HG03280 (cell line): ENCODE results near the gene DHRSX.
"Not testable (repeated sequence)": the region's sequence is repeated elsewhere in the genome, so short reads cannot be mapped to it uniquely, and the experiment has no call there.

Source experiments
- ATAC-seq: cut with Tn5 transposase; IDR thresholded peaks from one replicate; pipeline ENCODE4 v1.9.1; 2021; ENCODE audit warnings: mild to moderate bottlenecking, moderate library complexity; ENCODE audit not compliant: unreplicated experiment

The DHRSX gene

DNA sequence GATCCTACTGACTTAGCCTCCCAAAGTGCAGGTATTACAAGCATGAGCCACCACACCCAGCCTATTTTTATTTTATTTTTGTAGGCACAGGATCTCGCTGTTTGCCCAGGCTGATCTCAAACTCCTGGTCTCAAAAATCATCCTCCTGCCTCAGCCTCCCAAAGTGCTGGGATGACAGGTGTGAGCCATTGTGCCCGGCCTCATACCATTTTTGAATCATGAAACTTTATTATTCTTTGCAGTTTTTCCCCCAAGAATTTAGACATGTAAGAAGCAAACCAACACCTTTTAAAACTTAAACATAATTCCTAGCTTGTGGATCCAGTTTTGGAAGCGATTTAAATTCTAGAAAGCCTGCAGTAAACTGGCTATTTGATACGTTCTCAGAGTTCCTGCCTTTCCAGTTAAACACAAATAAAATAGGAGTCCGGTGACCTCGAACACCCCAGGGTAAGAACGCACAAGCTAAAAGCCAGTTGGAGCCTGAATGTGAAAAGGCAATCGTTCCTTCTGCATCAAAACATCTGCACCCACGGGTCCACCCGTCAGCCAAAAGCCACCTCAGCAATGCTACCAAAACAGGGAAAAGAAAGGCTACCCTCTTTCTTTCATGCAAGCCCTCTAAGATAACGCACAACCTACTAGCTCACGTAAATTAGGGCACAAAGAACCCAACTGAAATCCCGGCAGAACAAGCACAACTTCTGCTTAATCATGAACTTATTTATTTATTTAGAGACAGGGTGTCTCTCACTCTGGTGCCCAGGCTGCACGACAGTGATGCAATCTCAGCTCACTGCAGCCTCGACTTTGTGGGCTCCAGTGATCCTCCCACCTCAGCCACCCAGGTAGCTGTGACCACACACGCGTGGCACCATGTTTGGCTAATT is 39.7 kb downstream of the DHRSX start:
- ATAC-seq: not testable (repeated sequence)

DNA sequence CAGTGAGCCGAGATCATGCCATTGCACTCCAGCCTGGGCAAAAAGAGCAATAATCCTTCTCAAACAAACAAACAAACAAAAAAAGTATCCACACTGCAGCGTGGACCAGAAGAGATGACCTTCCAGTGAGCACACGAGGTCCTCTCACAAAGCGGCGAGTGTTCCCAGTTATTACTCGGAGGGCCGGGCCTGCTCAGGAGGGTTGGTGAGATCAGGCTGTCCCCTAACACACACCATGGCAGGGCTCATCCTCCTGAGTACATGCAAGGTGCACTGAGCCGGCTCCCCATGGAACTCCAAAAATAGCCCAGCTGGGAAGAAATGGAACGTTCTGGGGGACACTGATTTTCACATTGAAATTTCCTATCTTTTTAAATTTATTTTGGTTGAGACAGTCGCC is 40.7 kb downstream of the DHRSX start:
- not testable (repeated sequence) for ATAC-seq

DNA sequence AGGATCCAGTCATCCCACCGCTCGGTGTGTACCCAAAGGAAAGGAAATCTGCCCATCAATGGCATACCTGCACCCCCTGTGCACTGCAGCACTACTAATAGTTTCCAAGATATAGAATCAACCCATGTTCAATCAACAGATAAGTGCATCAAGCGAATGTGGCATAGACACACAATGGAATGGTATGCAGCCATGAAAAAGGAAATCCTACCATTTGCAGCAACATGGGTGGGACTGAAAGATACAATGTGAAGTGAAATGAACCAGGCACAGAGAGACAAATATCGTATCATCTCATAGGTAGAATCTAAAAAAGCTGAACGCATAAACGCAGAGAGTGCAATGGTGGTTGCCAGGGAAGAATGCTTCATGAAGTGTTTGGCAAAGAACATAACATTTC is 42.5 kb downstream of the DHRSX start:
- ATAC-seq: no peak

DNA sequence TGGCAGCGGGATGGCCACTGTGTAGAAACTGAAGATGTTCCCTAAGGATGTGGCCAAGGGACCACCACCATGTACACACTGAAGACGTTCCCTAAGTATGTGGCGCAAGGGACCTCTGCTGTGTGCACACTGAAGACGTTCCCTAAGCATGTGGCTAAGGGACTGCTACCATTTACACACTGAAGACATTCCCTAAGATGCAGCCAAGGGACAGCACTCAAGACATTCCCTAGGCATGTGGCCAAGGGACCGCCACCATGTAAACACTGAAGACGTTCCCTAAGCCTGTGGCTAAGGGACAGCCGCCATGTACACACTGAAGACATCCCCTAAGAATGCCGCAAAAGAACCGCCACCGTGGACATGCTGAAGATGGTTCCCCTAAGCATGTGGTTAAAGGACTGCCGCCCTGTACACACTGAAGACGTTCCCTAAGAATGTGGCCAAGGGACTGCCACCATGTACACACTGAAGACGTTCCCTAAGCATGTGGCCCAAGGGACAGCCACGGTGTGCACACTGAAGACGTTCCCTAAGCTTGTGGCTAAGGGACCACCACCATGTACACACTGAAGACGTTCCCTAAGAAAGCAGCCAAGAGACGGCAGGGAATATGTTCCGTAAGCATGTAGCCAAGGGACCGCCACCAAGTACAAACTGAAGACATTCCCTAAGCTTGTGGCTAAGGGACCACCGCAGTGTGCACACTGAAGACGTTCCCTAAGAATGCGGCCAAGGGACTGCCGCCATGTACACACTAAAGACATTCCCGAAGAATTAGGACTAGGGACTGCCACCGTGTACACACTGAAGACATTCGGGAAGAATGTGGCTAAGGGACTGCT is 43.3 kb downstream of the DHRSX start:
- ATAC-seq: no peak

DNA sequence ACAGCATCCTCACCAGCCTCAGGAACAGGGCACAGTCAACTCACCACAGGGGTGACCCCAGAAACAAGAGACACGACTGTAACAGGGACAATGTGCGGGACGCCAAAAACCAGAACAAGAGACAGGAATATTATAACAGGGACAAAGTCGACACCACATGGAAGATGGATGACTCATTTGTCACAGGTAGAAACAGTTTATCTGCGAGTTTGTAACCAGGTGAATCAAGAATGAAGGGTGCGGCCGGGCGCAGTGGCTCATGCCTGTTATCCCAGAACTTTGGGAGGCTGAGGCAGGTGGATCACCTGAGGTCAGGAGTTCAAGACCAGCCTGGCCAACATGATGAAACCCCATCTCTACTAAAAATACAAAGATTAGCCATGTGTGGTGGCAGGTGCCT is 44.7 kb downstream of the DHRSX start:
- not testable (repeated sequence) for ATAC-seq

DNA sequence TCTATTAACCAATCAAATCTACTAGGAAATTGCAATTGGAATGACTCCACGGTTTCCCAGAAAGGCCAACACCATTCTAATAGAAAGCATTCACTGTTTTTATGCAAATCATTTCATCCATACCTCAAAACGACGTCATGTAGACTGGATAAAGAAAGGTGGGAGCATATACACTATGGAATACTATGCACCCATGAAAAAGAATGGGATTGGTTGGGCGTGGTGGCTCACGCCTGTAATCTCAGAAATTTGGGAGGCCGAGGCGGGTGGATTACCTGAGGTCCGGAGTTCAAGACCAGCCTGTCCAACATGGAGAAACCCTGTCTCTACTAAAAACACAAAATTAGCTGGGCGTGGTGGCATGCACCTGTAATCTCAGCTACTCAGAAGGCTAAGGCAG is 46.2 kb downstream of the DHRSX start:
- ATAC-seq: not testable (repeated sequence)

DNA sequence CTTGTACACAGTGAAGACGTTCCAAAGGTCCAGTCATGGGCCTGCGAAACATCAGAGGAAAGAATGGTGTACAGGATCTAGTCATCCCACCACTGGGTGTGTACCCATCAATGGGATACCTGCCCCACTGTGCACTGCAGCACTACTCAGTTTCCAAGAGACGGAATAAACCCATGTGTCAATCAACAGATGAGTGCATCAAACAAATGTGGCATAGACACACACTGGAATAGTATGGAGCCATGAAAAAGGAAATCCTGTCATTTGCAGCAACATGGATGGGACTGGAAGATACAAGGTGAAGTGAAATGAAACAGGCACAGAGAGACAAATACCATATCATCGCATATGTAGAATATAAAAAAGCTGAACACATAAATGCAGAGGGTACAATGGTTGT is 48.0 kb downstream of the DHRSX start:
- no peak for ATAC-seq

DNA sequence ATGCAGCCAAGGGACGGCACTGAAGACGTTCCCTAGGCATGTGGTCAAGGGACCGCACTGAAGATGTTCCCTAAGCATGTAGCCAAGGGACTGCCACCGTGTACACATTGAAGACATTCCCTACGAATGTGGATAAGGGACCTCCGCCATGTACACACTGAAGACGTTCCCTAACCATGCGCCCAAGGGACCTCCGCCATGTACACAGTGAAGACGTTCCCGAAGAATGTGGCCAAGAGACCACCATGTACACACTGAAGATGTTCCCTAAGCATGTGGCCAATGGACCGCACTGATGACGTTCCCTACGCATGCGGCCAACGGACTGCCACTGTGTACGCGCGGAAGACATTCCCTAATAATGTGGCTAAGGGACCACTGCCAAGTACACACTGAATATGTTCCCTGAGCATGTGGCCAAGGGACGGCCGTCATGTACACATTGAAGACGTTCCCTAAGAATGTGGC is 48.4 kb downstream of the DHRSX start:
- ATAC-seq: no peak

DNA sequence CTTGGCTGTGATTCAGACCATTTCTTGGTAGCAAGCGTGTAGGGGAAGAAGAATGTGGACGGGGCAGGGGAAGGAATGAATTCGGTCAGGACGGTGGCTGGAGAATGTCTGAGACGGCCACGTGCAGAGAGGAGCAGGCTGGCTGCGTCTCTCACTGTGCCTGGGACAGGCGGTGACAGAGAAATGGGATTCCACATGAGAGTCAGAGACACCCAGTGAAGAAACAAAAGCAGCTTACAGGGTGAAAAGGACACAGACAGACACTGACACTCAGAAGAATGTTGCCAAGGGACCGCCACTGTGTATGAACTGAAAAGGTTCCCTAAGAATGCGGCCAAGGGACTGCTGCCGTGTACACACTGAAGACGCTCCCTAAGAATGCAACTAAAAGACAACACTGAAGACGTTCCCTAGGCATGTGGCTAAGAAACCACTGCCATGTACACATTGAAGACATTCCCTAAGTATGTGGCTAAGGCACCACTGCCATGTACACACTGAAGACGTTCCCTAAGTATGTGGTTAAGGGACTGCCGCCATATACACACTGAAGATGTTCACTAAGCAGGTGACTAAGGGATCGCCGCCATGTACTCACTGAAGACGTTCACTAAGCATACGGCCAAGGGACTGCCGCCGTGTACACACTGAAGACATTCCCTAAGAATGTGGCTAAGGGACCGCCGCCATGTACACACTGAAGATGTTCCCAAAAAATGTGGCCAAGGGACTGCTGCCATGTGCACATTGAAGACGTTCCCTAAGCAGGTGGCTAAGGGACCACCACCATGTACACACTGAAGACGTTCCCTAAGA is 49.1 kb downstream of the DHRSX start:
- ATAC-seq: no peak

DNA sequence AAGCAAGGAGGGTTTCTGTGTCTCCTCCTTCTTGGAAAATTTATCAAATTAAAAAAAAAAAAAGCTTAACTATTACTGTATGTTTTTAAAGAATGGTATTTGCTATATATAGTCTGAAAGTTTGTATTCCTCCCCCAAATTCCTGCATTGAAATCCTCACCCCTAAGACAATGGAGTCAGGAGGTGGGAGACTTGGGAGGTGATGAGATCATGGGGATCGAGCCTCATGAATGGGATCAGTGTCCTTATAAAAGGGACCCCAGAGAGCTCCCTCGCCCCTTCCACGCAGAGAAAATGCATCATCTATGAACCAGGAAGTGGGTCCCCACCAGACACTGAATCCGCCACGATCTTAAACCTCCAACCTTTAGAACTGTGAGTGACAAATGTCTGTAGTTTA is 50.1 kb downstream of the DHRSX start:
- no peak for ATAC-seq

DNA sequence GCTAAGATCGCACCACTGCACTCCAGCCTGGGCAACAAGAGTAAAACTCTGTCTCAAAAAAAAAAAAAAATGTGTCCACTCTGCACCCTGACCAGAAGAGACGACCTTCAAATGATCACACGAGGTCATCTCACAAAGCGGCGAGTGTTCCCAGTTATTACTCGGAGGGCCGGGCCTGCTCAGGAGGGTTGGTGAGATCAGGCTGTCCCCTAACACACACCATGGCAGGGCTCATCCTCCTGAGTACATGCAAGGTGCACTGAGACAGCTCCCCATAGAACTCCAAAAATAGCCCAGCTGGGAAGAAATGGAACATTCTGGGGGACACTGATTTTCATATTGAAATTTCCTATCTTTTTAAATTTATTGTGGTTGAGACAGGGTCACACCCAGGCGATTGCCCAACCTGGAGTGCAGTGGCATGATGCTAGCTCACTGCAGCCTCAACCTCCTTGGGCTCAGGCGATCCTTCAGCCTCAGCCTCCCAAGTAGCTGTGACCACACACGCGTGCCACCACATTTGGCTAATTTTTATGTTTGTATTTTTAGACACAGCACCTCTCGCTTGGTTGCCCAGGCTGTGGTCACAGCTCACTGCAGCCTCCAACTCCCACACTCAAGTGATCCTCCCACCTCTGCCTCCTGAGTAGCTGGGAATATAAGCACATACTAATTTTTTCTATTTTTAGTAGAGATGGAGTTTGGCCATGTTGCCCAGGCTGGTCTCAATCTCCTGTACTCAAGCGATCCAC is 51.5 kb downstream of the DHRSX start:
- ATAC-seq: no peak

DNA sequence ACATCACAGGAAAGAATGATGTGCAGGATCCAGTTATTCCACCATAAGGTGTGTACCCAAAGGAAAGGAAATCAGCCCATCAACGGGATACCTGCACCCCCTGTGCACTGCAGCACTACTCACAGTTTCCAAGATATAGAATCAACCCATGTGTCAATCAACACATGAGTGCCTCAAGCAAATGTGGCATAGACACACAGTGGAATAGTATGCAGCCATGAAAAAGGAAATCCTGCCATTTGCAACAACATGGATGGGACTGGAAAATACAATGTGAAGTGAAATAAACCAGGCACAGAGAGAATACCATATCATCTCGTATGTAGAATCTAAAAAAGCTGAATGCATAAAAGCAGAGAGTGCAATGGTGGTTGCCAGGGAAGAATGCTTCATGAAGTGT is 53.3 kb downstream of the DHRSX start:
- no peak for ATAC-seq

DNA sequence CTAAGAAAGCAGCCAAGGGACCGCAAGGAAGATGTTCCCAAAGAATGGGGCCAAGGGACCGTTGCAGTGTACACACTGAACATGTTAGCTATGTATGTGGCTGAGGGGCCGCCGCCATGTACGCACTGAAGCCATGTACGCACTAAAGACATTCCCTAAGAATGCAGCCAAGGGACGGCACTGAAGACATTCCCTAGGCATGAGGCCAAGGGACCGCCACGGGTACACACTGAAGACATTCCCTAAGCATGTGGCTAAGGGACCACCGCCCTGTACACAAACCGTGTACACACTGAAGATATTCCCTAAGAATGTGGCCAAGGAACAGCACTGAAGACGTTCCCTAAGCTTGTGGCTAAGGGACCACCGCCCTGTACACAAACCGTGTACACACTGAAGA is 54.0 kb downstream of the DHRSX start:
- ATAC-seq: no peak

DNA sequence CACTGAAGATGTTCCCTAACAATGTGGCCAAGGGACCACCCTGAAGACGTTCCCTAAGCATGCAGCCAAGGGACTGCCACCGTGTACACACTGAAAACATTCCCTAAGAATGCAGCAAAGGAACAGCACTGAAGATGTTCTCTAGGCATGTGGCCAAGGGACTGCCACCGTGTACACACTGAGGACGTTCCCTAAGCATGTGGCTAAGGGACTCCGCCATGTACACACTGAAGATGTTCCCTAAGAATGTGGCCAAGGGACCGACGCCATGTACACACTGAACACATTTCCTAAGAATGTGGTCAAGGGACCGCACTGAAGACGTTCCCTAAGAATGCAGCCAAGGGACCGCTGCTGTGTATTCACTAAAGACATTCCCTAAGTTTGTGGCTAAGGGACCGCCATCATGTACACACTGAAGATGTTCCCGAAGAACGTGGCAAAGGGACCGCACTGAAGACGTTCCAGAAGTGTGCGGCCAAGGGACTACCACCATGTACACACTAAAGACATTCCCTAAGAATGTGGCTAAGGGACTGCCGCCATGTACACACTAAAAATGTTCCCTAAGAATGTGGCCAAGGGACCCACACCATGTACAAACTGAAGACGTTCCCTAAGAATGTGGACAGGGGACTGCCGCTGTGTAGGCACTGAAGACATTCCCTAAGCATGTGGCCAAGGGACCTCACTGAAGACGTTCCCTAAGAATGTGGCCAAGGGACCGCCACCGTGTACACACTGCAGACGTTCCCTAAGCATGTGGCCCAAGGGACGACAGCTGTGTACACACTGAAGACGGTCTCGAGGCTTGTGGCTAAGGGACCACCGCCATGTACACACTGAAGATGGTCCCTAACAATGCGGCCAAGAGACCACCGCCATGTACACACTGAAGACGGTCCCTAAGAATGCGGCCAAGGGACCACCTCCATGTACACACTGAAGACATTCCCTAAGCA is 54.8 kb downstream of the DHRSX start:
- no peak for ATAC-seq

DNA sequence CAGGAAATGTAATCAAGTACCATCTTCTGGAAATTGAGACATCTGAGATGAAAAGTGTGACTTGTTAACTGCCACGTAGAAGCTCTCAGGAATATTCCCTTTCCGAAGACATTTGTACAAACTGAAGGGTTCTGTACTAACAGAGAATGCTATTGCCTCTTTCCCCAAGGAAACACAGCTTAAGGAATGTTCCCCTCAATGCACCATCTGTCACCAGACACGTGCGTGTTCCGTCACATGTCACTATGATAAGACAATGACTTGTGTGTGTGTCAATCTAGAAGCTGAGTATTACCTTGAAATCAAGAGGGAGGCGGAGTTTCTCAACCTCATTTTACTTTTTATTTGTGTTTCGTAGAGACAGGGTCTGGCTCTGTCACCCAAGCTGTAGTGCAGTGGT is 58.1 kb downstream of the DHRSX start:
- no peak for ATAC-seq

DNA sequence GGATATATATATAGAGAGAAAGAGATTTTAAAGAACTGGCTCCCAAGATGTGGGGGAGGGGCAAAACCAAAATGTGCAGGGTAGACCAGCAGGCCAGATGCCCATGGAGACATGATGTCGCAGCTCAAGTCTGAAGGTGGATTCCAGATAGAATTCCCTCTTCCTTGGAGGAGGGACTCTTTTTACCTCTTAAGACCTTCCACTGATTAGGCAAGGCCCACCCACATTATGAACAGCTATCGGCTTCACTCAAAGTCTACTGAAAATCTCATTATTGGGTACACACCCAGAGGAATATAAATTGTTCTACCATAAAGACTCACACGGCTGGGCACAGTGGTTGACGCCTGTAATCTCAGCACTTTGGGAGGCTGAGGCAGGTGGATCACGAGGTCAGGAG is 59.3 kb downstream of the DHRSX start:
- no peak for ATAC-seq

DNA sequence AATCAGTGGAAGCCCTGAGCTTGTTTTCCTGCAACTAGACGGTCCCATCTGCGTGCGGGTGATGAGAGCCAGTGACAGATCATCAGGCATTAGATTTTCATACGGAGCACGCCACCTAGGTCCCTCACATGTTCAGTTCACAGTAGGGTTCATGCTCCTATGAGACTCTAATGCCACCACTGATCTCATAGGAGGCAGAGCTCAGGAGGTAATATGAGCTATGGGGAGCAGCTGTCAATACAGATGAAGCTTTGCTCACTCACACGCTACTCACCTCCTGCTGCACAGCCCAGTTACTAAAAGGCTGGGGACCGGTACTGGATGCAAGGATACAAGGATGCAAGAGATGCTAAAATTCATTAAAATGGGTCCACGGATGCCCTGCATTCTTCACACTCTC is 61.2 kb downstream of the DHRSX start:
- no peak for ATAC-seq

DNA sequence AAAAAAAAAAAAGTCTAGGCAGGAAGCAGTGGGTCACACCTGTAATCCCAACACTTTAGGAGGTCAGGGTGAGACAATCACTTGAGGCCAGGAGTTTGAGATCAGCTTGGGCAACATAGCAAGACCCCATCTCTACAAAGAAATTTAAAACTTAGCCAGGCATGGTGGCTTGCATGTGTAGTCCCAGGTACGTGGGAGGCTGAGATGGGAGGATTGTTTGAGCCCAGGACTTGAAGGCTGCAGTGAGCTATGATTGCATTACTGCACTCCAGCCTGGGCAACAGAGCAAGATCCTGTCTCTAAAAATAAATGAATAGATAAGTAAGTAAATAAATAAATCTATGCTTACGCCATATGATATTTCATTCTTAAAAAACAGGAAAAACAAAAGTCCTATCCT is 65.3 kb downstream of the DHRSX start:
- ATAC-seq: no peak
